ENCODE measurements around the gene SPATA7. TPM values are rescaled to one million over a fixed set of nuclear protein-coding genes. Genes with fewer than 3 reads are reported as not detected.
A peak's percentile ranks its signal among the peaks of the same experiment; 100 is the strongest.

Gene SPATA7
- total and polyA plus RNA-seq, 2 of the 4 experiments (the other 2 are of a cell fraction), result 6.6 to 10.0 TPM

- intact Hi-C loops (cut with micrococcal nuclease), result loop anchor here (2.0 to 5.0 kb wide), 3 partner anchors 178 to 372 kb away; partner anchors contain the start of gene ZC3H14
Observed at GRCh38 chr14:88384718-88385117, 739 bp upstream of the SPATA7 start.

More at GRCh38 chr14:88384718-88385117, 739 bp upstream of the SPATA7 start:
- H3K36me3 ChIP-seq (ENCODE audit: control insufficient read depth, insufficient read depth, low read length), result 0 out of 2 replicates have a peak, but pooled peaks cover 1% of the 10 kb centered on the region
- WGBS, 2 experiments (ENCODE audit: extremely low coverage in 2 of 2, insufficient read length in 1 of 2), result no CpG with 5 or more reads among the region's 3 CpGs
- no peak overlapping the region for H2AK5ac ChIP-seq (ENCODE audit: low read depth, low read length)
- no peak overlapping the region for H2BK15ac ChIP-seq (ENCODE audit: low read depth, low read length)
- H2BK20ac ChIP-seq (ENCODE audit: low read depth, low read length), result no peak overlapping the region
- no peaks in the 10 kb centered on the region for H3K9me1 ChIP-seq (ENCODE audit: insufficient read depth, low read length)
- peak overlapping the region; percentile 96 for H3K9ac ChIP-seq (ENCODE audit: low read depth, low read length)
- in situ Hi-C loops (cut with MboI; ENCODE audit: low sequenced_read_pairs), result loop anchor here (10.0 kb wide), 2 partner anchors 170 to 440 kb away; partner anchors contain the start of gene PTPN21
- H3K4ac ChIP-seq (ENCODE audit: low read depth, low read length), result no peak overlapping the region
- no peaks in the 10 kb centered on the region for H3K9me3 ChIP-seq (ENCODE audit: control insufficient read depth, insufficient read depth, low read length)
- BruUV-seq (replicated peaks), result no TSS peak
- H2AFZ ChIP-seq (replicated peaks; ENCODE audit: low read length, poor library complexity), result peak overlapping the region; percentile 44
- POLR2A ChIA-PET (ENCODE audit: unreplicated experiment), result no interaction called here
- H3K27ac ChIP-seq (ENCODE audit: insufficient read depth, low read length), result no peak overlapping the region
- TF ChIP-seq MAZ (IDR thresholded peaks at IDR 0.05; ENCODE audit: borderline replicate concordance, low read depth, low read length), result no peak
- TF ChIP-seq CEBPB (IDR thresholded peaks at IDR 0.05; ENCODE audit: low read depth, low read length), result peak; percentile 38; the same call in 1 of the 2 replicates
- no peak for TF ChIP-seq ELK1 (IDR thresholded peaks at IDR 0.05; ENCODE audit: borderline replicate concordance, low read depth, low read length)
- TF ChIP-seq CHD1 (IDR thresholded peaks at IDR 0.05; ENCODE audit: low read depth, low read length), result no peak
- H2AK9ac ChIP-seq (replicated peaks; ENCODE audit: low read depth, low read length, poor library complexity), result no peak overlapping the region
- peak overlapping the region; percentile 73 for H3K4me2 ChIP-seq (ENCODE audit: low read depth, low read length)
- H3K14ac ChIP-seq (replicated peaks; ENCODE audit: low read depth, low read length), result 0 out of 2 replicates have a peak overlapping the region, but pooled peaks have one; percentile 99
- peak overlapping the region; percentile 82 for H3K4me3 ChIP-seq (ENCODE audit: insufficient read depth, low read depth, low read length)
- peak overlapping the region; percentile 45; the same call in 1 of the 2 replicates for H3K23ac ChIP-seq (ENCODE audit: low read depth, low read length)
- peak overlapping the region; percentile 42 to 49; a peak in 3 of 4 replicates for H4K8ac ChIP-seq (ENCODE audit: low read depth in 2 of 2, low read length in 2 of 2)
- no peak overlapping the region for H4K91ac ChIP-seq (ENCODE audit: insufficient read depth, low read depth, low read length)
- H4K20me1 ChIP-seq (ENCODE audit: insufficient read depth, low read length), result no peaks in the 10 kb centered on the region
- CTCF ChIA-PET, result no interaction called here
- H3K27me3 ChIP-seq (ENCODE audit: control insufficient read depth, insufficient read depth, low read length), result no peaks in the 10 kb centered on the region
- H3K56ac ChIP-seq (ENCODE audit: extremely low read depth, insufficient read depth, low read length), result no peak overlapping the region
- H4K5ac ChIP-seq (ENCODE audit: low read depth, low read length), result no peak overlapping the region
- H3K4me1 ChIP-seq (ENCODE audit: control insufficient read depth, insufficient read depth, low read length), result no peaks in the 10 kb centered on the region
- DNase-seq (no peak), ATAC-seq (ENCODE audit: low read depth) (no peak)
- dilution Hi-C loops (cut with HindIII; ENCODE audit: low sequenced_read_pairs, unreplicated experiment), result no loop called here
- H2BK5ac ChIP-seq (ENCODE audit: low read depth, low read length, poor library complexity, severe bottlenecking), result no peak overlapping the region
- no peak overlapping the region for H2BK120ac ChIP-seq (ENCODE audit: low read depth, low read length)
- H3K79me1 ChIP-seq (ENCODE audit: low read depth in 1 of 2, low read length in 2 of 2), result peaks cover 18 to 24% of the 10 kb centered on the region in 2 experiments; a peak in 3 of 4 replicates
- H3K18ac ChIP-seq (ENCODE audit: low read depth, low read length), result no peak overlapping the region
